Measurements from ENCODE around the gene SH3GL2.
"Not testable (repeated sequence)": the region's sequence is repeated elsewhere in the genome, so short reads cannot be mapped to it uniquely, and the experiment has no call there.

The SH3GL2 gene

DNA sequence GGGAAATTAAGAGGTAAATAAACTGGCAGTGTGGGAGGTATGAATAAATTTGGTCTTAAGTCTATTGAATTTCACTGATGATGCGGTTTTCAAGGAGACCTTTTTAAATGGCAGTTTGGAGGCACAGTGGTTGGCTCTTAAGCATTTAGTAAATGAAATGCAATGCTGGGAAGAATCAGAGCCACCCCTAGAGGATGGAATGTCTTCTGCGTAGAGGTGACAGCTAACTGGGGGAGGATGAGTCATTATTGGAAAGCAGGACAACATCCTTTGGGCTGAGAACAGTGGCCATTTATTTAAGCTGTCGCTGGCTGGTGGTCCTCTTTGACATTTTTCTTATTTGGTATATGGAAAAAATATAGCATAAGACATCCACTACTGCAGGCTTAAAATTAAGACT, 163.2 kb downstream of the SH3GL2 start:
- DNase-seq (ENCODE audit: low read depth in 1 of 2, low spot score in 1 of 2), result no peak

DNA sequence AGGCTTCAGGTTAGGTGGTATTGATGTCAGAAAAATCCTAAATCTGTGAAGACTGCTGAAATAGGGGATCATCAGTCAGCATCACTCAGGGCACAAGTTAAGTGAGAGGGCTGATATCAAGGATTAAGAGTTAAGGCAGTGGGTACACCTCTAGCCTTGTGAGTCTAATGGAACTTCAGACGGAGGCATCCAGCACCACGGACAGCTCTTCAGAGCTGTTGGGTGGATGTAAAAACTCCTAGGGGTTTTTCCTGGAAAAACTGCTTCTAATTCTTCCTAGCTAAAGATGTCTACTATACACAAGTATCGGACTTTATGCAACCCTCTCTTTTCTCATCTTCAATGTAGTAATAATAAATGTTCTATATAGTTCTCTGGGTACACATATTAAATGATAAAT, 165.9 kb downstream of the SH3GL2 start:
- DNase-seq (ENCODE audit: low read depth in 1 of 2, low spot score in 1 of 2), result no peak

DNA sequence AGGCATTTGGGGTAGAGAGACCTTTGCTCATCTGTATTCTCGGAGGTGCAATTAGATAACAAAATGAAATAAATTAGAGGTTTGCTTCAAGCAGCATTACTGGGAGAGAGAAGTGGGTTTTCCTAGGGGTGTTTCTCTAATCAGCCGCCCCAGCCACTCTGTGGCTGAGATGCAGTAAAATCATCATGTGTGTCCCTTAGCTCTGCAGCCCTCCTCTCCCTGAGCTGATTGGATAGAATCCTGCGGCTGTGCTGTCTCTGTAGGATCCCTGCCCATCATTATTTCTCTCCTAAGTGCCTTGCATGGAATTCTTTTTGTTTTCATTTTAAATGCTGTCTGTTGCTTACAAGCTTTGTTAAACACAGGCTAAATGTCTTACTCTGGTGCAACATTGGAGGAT, 171.4 kb downstream of the SH3GL2 start:
- no peak for DNase-seq (ENCODE audit: low read depth in 1 of 2, low spot score in 1 of 2)

DNA sequence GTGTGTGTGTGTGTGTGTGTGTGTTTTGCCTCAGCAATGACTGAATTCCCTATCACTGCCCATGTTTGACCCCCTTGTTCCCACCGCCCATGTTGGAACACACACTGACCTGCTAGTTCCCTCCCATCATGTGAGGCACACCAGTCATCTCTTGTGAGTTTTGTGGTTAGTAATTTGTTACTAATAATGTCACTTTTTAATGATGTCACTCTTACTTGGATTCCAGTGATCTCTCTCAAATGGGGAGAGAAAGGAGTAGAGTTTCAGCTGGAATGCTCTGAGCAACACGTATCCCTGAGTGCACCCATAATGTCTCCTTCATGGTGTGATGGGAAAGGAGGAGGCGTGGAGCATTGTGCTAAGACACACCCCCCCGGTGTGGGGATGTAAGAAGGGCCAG, 172.6 kb downstream of the SH3GL2 start:
- DNase-seq (ENCODE audit: low read depth in 1 of 2, low spot score in 1 of 2), result no peak

DNA sequence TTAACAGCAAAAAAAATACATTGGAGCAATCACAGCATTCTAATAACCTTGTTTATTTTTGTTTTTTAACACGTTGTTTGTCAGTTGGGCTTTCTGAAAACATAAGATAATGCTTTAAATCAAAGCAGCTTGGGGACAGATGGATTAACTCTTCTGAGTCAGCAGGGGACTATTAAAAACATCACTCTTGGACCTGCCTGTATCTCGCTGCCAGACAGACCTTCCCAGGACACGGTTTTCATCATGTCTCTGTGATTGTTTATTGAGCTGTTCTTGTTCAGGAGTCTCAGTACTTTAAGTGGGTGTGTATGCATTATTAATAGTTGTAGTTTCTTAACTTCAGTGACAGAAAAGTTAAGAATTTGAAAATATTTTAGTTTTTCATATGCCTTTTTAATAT, 173.2 kb downstream of the SH3GL2 start:
- no peak for DNase-seq (ENCODE audit: low read depth in 1 of 2, low spot score in 1 of 2)

DNA sequence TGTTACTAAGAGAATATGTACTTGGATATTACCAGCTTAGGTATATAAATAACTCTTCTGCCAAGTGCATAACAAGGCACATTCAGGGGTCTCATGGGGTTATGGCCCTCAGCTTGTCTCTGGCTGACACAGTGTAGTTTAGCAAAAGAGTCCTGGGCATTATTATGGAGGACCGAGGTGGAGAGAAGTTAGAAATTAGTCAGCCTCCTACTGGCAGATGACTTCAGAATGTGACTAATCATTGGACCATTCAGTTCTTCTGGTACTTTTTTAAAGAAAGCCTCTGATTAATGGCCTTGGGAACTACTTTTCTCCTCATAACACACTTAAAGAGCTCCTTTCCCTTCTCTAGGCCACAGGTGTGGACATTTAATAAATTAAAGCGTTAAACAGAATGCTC, 178.9 kb downstream of the SH3GL2 start:
- DNase-seq (ENCODE audit: low read depth in 1 of 2, low spot score in 1 of 2), result no peak

DNA sequence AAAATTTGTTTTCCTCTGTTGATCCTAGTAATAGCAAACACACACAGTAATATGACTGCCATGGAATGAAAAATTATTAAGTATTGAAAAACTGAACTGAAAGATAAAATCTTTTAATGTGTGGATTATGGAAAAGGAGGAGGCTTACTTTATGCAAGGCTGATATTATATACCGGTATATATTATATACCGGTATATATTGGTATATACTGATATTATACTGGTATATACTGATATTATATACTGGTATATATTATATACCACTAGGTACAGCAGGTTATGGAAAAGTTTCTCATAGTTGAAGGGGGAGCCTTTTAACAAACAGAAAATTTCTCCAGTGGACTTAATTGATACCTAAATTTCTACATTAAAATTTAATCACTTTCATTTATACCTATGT, 181.4 kb downstream of the SH3GL2 start:
- DNase-seq (ENCODE audit: low read depth in 1 of 2, low spot score in 1 of 2), result no peak

DNA sequence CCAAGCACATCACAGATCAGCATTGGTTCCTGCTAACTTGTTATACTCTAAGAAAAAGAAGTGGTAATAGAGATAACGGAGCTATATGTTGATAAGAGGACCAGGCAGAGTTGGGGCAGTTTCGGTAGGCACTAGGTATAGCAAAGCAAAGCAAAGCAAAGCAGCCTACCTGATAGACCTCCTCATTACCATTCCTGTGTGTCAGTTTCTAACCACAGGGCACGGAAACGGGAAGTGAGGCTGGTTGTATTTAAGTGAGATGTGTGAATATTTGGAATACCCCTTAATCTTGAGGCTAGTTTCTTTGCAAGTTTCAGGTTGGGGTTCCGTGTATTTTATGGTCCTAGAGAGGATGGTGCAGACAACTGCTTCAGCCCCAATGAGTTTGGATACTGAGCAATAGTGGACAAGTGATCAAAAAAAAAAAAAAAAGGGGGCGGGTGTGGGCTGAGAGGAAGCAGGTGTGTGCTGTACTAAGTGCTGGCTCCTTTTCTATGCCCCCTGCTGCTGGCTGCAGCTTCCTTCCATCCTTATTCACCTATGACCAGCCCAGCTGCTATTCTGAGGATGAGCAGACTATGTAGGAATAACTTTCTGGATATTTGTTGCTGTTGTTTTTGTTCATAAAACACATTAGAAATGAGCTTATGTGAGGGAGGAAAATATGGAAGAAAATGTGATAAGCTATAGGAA, 183.3 kb downstream of the SH3GL2 start:
- no peak for DNase-seq (ENCODE audit: low read depth in 1 of 2, low spot score in 1 of 2)

DNA sequence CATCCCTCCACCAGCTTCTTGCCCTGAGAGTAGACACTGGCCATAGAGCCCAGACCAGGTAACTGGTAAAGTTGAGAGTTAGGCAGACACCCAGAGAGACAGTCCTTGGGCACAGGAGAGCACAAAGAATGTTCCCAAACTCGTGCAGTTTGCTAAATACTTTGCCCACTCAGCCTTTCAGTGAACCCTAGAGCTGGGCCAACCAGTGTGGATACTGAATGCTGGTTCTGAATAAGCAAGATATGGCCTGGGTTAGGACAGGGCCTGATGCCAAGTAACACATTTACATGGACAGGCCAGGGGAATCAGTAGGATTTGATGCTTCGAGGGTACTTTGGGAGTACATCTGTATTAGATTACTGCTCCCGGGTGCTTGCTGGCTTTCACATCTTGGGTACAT, 185.4 kb downstream of the SH3GL2 start:
- DNase-seq (ENCODE audit: low read depth in 1 of 2, low spot score in 1 of 2), result no peak

DNA sequence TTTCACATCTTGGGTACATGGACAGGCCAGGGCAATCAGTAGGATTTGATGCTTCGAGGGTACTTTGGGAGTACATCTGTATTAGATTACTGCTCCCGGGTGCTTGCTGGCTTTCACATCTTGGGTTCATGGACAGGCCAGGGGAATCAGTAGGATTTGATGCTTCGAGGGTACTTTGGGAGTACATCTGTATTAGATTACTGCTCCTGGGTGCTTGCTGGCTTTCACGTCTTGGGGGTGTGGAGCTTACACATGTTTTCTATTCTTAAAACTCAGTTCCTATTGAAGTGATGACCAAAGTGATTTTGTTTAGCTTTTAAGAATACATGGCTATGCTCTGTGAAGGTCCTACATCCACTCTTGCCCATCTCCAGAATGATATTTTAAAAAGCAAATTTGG, 186.3 kb downstream of the SH3GL2 start:
- not testable (repeated sequence) for DNase-seq (ENCODE audit: low read depth in 1 of 2, low spot score in 1 of 2)

DNA sequence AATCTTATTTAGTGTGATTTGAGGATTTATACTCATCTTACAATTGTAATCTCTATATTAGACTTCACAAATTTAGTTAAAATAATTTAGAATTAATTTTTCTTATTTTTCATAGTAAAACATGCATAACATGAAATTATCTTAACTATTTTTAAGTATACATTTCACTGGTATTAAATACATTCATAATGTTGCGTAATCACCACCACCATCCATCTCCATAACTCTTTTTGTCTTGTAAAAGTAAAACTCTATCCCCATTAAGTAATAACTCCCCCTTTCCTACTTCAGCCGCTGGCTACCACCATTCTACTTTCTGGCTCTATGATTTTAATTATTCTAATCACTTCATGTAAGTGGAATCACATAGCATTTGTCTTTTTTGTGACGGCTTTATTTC, 193.4 kb downstream of the SH3GL2 start:
- no peak for DNase-seq (ENCODE audit: low read depth in 1 of 2, low spot score in 1 of 2)

DNA sequence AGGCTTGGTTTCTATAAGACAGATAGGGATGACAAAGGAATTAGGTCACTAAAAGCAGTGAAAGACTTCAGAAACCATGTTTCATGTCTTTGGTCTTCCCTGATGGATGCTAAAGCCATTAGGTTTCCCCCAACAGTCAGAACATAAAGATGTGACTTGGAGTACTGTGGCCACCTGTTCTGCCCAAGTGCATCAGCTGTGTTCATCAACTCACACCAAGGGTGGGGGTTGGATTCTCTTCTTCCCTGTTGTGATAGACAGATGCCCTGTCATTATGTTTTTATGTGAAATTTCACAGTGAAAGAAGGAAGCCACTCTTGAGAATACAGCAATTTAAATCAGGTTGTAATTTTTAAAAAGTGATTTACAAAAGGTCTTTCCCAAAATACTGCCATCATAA, 196.8 kb downstream of the SH3GL2 start:
- no peak for DNase-seq (ENCODE audit: low read depth in 1 of 2, low spot score in 1 of 2)

DNA sequence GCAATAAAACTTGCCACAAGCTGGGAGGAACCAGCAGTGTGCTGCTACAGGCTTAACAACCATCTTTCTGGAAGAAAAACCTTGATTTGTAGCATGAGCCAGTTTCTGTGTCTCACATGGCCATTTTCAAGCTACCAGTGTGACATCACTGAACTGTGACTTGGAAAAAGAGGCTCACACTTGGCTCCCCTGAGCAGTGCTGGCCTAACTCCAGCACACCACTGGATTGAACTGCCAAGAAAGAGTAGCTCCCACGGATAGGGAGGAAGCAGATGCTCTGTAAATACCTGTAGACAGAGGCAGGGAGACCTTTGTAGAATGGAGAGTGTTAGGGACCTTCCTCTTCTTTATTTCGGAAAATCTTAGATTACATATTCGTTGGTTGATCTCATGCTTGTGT, 197.9 kb downstream of the SH3GL2 start:
- no peak for DNase-seq (ENCODE audit: low read depth in 1 of 2, low spot score in 1 of 2)

DNA sequence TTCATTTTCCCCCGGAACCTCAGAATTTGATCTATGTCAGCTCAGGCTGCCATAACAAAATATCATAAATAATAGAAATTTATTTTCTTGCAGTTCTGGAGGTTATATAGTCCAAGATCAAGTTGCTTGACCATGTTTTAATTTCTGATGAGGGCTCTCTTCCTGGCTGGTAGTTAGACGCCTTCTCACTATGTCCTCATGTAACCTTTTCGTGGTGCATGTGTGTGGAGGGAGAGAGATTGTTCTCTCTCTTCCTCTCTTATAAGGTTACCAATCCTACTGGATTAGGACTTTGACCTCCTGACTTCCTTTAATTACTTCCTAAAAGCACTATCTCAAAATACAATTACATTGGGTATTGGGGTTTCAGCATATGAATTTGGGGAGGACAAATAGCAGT, 198.6 kb downstream of the SH3GL2 start:
- no peak for DNase-seq (ENCODE audit: low read depth in 1 of 2, low spot score in 1 of 2)

DNA sequence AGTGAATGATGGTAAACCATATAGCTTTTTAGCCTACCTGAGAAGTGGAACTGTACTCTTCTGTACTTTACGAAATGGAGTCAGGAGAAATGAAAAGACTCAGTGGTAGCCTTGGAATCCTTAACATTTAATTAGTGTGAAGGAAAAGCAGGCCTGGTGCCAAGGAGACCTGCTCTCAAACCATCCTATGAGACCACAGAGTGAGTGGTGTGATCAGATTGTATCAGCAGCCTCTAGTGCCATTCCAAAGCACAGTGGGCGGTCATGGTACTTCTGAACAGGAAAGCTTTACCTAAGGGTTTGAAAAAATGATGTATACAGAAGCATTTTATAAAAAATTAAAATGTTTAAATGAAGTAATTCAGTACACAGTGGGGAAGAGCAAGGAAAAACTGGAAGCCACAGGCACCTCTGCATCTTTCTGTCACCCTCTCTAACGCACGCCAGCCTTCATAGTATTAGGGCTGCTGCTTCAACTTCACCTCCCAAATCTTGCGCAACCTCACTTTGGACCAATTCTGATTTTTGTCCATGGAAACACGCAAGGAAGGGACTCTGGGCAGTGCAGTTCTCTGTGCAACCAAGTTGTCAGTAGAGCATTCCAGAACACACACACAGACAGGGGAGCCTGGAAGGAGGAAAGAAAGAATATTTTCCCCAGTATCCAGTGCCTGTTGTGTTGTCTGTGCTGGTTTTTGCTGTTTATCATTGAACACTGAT, 203.7 kb downstream of the SH3GL2 start:
- DNase-seq (ENCODE audit: low read depth in 1 of 2, low spot score in 1 of 2), result no peak

DNA sequence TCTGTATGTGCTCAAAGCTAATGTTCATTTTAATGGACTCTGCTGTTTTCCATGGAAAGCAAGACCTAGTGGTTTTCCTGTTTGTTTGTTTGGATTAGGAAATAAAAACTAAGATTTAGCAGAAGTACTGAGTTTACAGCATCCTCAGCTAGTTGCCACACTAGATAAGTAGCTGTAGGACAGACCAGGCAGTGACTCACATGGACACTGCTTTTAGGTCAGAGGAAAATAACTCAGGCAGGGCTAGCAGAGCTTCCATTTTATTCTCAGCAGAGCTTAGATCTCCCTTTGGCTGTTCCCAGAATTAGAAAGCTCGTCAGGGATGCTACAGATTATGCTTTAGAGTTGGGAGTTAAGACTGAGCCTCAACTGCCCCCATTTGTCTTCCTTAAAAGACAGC, 204.4 kb downstream of the SH3GL2 start:
- no peak for DNase-seq (ENCODE audit: low read depth in 1 of 2, low spot score in 1 of 2)

DNA sequence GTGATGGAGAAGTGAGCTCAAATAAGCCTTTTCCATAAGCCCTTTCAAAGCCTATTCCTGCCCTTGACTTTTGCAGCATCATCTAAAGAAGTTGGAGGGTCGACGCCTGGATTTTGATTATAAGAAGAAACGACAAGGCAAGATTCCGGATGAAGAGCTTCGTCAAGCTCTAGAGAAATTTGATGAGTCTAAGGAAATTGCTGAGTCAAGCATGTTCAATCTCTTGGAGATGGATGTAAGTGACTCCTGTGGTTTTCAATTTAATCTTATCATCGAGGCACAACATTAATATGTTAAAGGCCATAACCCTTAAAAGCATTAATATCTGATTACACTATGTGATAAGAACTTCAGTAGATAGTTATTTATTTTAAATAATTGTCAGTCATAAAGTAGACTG, 210.4 kb downstream of the SH3GL2 start:
- DNase-seq (ENCODE audit: low read depth in 1 of 2, low spot score in 1 of 2), result no peak

DNA sequence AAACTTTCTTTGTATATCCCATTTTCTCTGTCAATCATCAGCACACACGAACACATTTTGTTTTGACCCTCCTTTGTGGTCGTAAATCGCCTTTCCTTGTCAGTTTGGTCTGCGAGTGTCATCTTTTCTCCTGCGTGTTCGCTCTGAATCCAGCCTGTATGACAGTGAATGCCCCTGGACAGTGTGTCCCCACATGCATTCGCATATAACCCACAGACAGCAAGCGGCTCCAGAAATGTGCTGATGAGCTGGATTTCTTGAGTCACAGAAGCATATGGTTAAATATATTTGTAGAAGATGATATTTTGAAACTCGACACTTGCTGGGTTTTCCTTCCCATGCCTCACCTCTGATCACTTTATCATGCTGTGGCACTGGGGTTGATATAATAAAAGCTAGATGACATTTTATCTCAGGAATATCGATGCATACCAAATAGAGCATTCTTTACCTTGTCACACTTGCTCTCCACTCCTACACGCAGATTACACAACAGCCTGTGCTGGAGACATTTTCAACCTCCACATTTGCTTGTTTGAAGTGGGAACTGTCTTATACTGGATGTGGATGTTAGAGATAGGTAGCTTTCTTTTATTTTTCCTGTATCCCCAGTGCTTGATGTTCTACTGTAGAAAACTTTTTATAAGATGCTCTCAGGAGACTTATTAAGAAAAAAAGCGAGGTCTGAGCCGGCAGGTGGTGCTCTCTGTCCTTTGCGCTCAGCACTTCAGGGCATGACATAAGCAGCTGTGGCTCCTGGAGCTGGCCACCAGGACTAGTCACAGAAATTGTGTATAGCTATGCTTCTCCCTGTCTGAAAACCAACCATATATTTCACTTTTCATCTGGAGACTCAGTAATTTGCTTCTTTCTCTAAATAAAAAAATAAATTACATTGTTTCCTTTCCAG, 215.1 kb downstream of the SH3GL2 start:
- no peak for DNase-seq (ENCODE audit: low read depth in 1 of 2, low spot score in 1 of 2)

DNA sequence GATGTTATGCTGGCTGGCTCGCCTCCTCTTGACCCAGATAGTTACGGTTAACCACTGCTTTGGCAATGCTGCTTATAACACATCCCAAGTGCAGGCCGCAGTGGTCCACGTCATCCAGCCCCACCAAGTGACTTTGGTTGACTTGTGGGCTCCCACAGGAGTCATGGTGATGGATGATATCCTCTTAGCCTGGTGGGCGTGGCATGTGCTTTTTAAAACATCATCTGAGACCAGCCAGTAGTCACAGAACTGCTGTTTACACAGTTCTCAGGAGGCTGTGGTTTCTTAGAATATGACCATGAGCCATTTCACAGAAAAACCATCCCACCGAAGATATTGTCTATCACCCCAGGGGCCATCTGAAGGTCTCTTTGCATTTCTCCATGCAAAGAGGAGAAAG, 216.9 kb downstream of the SH3GL2 start:
- no peak for DNase-seq (ENCODE audit: low read depth in 1 of 2, low spot score in 1 of 2)

DNA sequence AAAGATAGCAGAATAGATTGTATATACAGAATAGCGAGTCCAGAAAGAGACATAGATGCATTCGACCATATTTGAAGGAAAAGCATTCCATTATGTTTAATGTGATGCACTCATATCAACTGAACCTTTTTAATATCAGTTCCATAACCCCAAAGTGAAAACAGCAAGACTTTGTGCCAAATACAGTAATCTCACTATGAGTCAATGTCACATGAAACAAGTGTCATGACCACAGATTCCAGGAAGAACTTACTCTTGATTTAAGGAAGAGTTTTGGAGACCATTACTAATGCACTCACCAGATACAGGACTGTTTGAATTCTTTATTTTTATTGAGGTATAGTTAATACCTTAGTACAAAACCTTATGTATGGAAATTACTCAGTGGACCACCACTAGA, 220.5 kb downstream of the SH3GL2 start:
- no peak for DNase-seq (ENCODE audit: low read depth in 1 of 2, low spot score in 1 of 2)

DNA sequence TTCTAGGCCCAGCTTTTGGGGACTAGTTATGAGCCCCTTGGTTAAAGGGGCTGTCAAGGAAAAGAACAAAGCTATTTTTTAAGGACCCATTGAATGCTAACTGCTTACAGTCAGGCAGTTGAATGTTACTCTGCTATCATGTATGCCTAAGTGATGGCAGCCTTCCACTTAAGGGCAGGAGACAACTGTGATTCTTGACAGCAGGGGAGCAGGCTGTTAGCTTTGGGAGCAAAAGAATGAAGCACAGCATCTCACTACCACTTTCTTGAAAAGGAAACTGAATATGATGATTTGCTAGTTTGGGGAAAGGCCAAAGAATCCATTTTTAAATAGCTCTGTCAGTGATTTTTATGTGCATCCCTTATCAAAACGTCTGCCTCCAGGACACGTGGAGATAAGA, 221.6 kb downstream of the SH3GL2 start:
- DNase-seq (ENCODE audit: low read depth in 1 of 2, low spot score in 1 of 2), result no peak

DNA sequence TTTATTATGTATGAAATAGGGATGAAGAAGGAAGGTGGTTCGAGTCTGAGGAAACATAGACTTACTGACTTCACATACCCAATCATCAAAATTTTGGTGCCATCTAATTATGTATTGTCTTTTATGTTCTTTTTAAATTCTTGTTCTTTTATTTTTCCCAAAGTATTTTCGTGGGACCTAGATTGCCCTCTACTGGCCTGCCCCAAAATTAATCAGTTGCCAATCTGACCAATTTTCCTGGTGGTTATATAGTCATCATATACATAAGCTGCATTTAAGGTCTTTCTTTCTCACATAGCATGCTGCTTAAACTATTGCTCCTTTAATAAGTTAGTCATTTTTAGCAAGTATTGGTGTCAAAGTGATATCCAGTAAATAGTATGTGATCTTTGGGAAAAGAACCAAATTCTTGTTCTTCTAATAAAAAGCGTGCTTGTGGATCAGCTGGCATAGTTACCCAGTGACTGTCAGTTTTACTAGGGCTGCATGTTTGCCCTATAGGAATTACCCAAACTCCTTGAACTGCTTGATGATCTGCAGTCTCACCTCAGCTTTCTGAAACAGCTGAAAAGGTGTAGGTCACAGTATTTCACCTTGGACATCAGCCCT, 223.5 kb downstream of the SH3GL2 start:
- no peak for DNase-seq (ENCODE audit: low read depth in 1 of 2, low spot score in 1 of 2)

Measured in activated T-helper 1 cell treated with anti-CD3 and anti-CD28 coated beads, Interleukin-2, amount 50 U/mL, for 16 hours (primary cell).